Endodermal cell (in vitro differentiated cells): Measurements from ENCODE around the gene CAMP. TPM values are rescaled to one million over a fixed set of nuclear protein-coding genes. Genes with fewer than 3 reads are reported as not detected.
A peak's percentile ranks its signal among the peaks of the same experiment; 100 is the strongest.

Experiments used
- DNase-seq: peaks from one replicate; pipeline ENCODE4 v3.0.0-alpha.2; 2017
- H3K27ac ChIP-seq: 2 replicates; pipeline ENCODE4 v1.5.1; 2013; ENCODE audit warnings: mild to moderate bottlenecking, low read depth, low read length, moderate library complexity
- H3K27me3 ChIP-seq: 2 replicates; pipeline ENCODE4 v1.6.1; 2013; ENCODE audit warnings: mild to moderate bottlenecking, low read length, moderate library complexity; ENCODE audit not compliant: insufficient read depth, control insufficient read depth, poor library complexity, severe bottlenecking
- H3K36me3 ChIP-seq: 2 replicates; pipeline ENCODE4 v1.7.0; 2013; ENCODE audit warnings: mild to moderate bottlenecking, low read length, moderate library complexity; ENCODE audit not compliant: control insufficient read depth, insufficient read depth
- H3K4me1 ChIP-seq: one replicate; pipeline ENCODE4 v1.7.0; 2013; ENCODE audit warnings: low read length; ENCODE audit not compliant: control insufficient read depth, insufficient read depth
- H3K4me3 ChIP-seq: 2 replicates; pipeline ENCODE4 v1.5.1; 2013; ENCODE audit warnings: mild to moderate bottlenecking, low read length, moderate library complexity
- H3K9ac ChIP-seq: 2 replicates; pipeline ENCODE4 v1.6.1; 2013; ENCODE audit warnings: mild to moderate bottlenecking, low read length, moderate library complexity; ENCODE audit not compliant: poor library complexity, severe bottlenecking; ENCODE audit errors: extremely low read depth
- H3K9me3 ChIP-seq: 2 replicates; pipeline ENCODE4 v1.6.1; 2013; ENCODE audit warnings: mild to moderate bottlenecking, low read length, moderate library complexity; ENCODE audit not compliant: control insufficient read depth
- H3K27ac Mint-ChIP-seq: 2 replicates; pipeline ENCODE4 v1.8.0; 2020; ENCODE audit warnings: mixed read lengths
- H3K27me3 Mint-ChIP-seq: 2 replicates; pipeline ENCODE4 v1.8.0; 2021; ENCODE audit warnings: mild to moderate bottlenecking, mixed read lengths; ENCODE audit not compliant: insufficient read depth
- H3K36me3 Mint-ChIP-seq: 2 replicates; pipeline ENCODE4 v1.8.0; 2020; ENCODE audit warnings: low read depth, mixed read lengths
- H3K4me1 Mint-ChIP-seq: 2 replicates; pipeline ENCODE4 v1.8.0; 2020; ENCODE audit warnings: mixed read lengths
- H3K4me3 Mint-ChIP-seq: 2 replicates; pipeline ENCODE4 v1.8.0; 2020; ENCODE audit warnings: mild to moderate bottlenecking, moderate library complexity, mixed read lengths
- H3K9me3 Mint-ChIP-seq: 2 replicates; pipeline ENCODE4 v1.8.0; 2020; ENCODE audit warnings: mild to moderate bottlenecking, mixed read lengths
- CTCF ChIP-seq: fragments of 200-600 bp; sonication (generic); conservative IDR thresholded peaks from 2 replicates; pipeline ENCODE4 v1.5.0; 2021; ENCODE audit warnings: antibody characterized with exemption, mild to moderate bottlenecking
- WGBS, 2 experiments: methylation state at CpG; one replicate each; pipeline versions ENCODE4 v1.1.5 to v1.1.7; 2013; ENCODE audit warnings: missing lambda C conversion rate in 2 of 2, mixed read lengths in 1 of 2; ENCODE audit not compliant: insufficient coverage in 1 of 2, insufficient read length in 1 of 2; 5-methylcytosine and 5-hydroxymethylcytosine counted together
- total RNA-seq, 2 donors: library from RNA; stranded (reverse); fragmentation: NEBNext Ultra II Directional in 1 of 2; extraction: Animal tissue kit (Norgen Biotek cat#: 25700) in 1 of 2; gene quantifications; 2 replicates in 1 of 2; 3 replicates in 1 of 2; pipeline ENCODE4 v1.2.1, GENCODE V29; 2021

Gene CAMP
- total RNA-seq, 2 donors from 2014 or later = not detected

- peaks cover 13% of the 10 kb centered on the region for H3K4me1 ChIP-seq
- Mint-ChIP-seq H3K4me1 (peaks cover 34% of the 10 kb centered on the region), H3K27ac (peak within 1 kb of the TSS; percentile 85), H3K36me3 (peaks cover 30% of the 10 kb centered on the region), H3K4me3 (peak within 1 kb of the TSS; percentile 76), H3K27me3 (no peaks in the 10 kb centered on the region), H3K9me3 (no peaks in the 10 kb centered on the region)
- peaks cover 28% of the 10 kb centered on the region for H3K36me3 ChIP-seq
- H3K4me3 ChIP-seq = peak within 1 kb of the TSS; percentile 91
- H3K27ac ChIP-seq = peak within 1 kb of the TSS; percentile 85
- 9 to 11% methylated on average over 20 to 44 of the region's 44 CpGs for WGBS, 2 experiments
- H3K9me3 ChIP-seq = no peaks in the 10 kb centered on the region
- DNase-seq = peak; percentile 99
- H3K27me3 ChIP-seq = no peaks in the 10 kb centered on the region
- H3K9ac ChIP-seq = peak within 1 kb of the TSS; percentile 84
- no peak for TF ChIP-seq CTCF
Measured at GRCh38 chr3:48188266-48189201, 34.8 kb upstream of the CAMP start, which contains the start of gene CDC25A. Gene CDC25A (minus strand): TSS chr3:48188417. CDS start chr3:48187947, 470 bp downstream.

DNA sequence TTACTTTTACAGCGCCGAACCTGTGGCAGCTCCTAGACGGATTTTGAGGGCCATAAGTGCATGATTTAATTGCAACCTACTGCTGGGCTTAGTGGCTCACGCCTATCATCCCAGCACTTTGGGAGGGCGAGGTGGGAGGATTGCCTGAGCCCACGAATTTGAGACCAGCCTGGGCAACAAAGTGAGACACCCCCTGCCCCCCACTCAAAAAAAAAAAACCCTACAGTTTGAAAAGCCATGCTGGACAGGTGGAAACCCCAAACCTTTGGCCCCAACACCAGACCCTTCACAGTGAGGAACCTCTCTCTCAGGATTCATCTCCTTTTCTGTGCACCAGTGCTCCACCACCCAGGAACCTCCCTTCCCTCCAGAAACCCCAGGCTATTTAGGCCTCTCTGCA is 34.0 kb upstream of the CAMP start:
- Histone ChIP-seq H3K27ac (no peak overlapping the region), H3K4me3 (no peak overlapping the region), H3K27me3 (no peaks in the 10 kb centered on the region), H3K36me3 (peaks cover 21% of the 10 kb centered on the region), H3K4me1 (peaks cover 10% of the 10 kb centered on the region), H3K9ac (no peak overlapping the region), H3K9me3 (no peaks in the 10 kb centered on the region)
- Mint-ChIP-seq H3K4me1 (peaks cover 26% of the 10 kb centered on the region), H3K27me3 (no peaks in the 10 kb centered on the region), H3K27ac (peak overlapping the region; percentile 26), H3K9me3 (no peaks in the 10 kb centered on the region), H3K36me3 (peaks cover 22% of the 10 kb centered on the region), H3K4me3 (no peak overlapping the region)
- WGBS, 2 experiments = 91 to 93% methylated on average over 4 to 6 of the region's 6 CpGs
- no peak for TF ChIP-seq CTCF
- DNase-seq = no peak

GRCh38 chr3:48190911-48191310 is 32.4 kb upstream of the CAMP start:
- peaks cover 7% of the 10 kb centered on the region for H3K36me3 Mint-ChIP-seq
- WGBS, 2 experiments = 91 to 93% methylated on average over 3 of the region's 3 CpGs
- H3K9me3 ChIP-seq = no peaks in the 10 kb centered on the region
- H3K27me3 Mint-ChIP-seq = no peaks in the 10 kb centered on the region
- no peak overlapping the region for H3K9ac ChIP-seq
- H3K4me3 Mint-ChIP-seq = no peak overlapping the region
- H3K9me3 Mint-ChIP-seq = no peaks in the 10 kb centered on the region
- peaks cover 5% of the 10 kb centered on the region for H3K36me3 ChIP-seq
- no peak overlapping the region for H3K4me3 ChIP-seq
- no peak for TF ChIP-seq CTCF
- no peaks in the 10 kb centered on the region for H3K27me3 ChIP-seq
- H3K27ac Mint-ChIP-seq = peak overlapping the region; percentile 11
- peaks cover 20% of the 10 kb centered on the region for H3K4me1 Mint-ChIP-seq
- DNase-seq = no peak
- no peak overlapping the region for H3K27ac ChIP-seq
- H3K4me1 ChIP-seq = peaks cover 2% of the 10 kb centered on the region
